Activated naive CD4-positive, alpha-beta T cell treated with anti-CD3 and anti-CD28 coated beads, Interleukin-2, amount 50 U/mL, for 16 hours (primary cell): ENCODE measurements around the gene GPR137B.

Experiments used
- DNase-seq: peaks from one replicate; pipeline ENCODE4 v3.0.0-alpha.2; 2020

The GPR137B gene

GRCh38 chr1:236114076-236114747 lies 28.1 kb upstream of the GPR137B start:
- DNase-seq = no peak

GRCh38 chr1:236117710-236118109 lies 24.6 kb upstream of the GPR137B start:
- no peak for DNase-seq

- DNase-seq = no peak
Observed at GRCh38 chr1:236119943-236120484, 22.3 kb upstream of the GPR137B start.

- no peak for DNase-seq
Observed at GRCh38 chr1:236120721-236121153, 21.6 kb upstream of the GPR137B start.

- DNase-seq = no peak
Observed at GRCh38 chr1:236122176-236122575, 20.2 kb upstream of the GPR137B start.

- no peak for DNase-seq
Observed at GRCh38 chr1:236123563-236123962, 18.8 kb upstream of the GPR137B start.

GRCh38 chr1:236124965-236125364 lies 17.4 kb upstream of the GPR137B start:
- no peak for DNase-seq

GRCh38 chr1:236127045-236127444 lies 15.3 kb upstream of the GPR137B start:
- DNase-seq = no peak

GRCh38 chr1:236128646-236129178 lies 13.6 kb upstream of the GPR137B start:
- no peak for DNase-seq

- no peak for DNase-seq
Observed at GRCh38 chr1:236129306-236129705, 13.0 kb upstream of the GPR137B start.

- DNase-seq = no peak
Observed at GRCh38 chr1:236130372-236130771, 12.0 kb upstream of the GPR137B start.

GRCh38 chr1:236131916-236132315 lies 10.4 kb upstream of the GPR137B start:
- DNase-seq = no peak

- no peak for DNase-seq
Observed at GRCh38 chr1:236132420-236133046, 9.8 kb upstream of the GPR137B start.

GRCh38 chr1:236133339-236133738 lies 9.0 kb upstream of the GPR137B start:
- no peak for DNase-seq

- no peak for DNase-seq
Observed at GRCh38 chr1:236133802-236134201, 8.5 kb upstream of the GPR137B start.

GRCh38 chr1:236137285-236137852 lies 5.0 kb upstream of the GPR137B start:
- DNase-seq = no peak

- DNase-seq = no peak
Observed at GRCh38 chr1:236139495-236139894, 2.8 kb upstream of the GPR137B start.

GRCh38 chr1:236140705-236141446 lies 1.5 kb upstream of the GPR137B start:
- no peak for DNase-seq

- DNase-seq = peak; percentile 20
Observed at GRCh38 chr1:236141447-236142252, 689 bp upstream of the GPR137B start.

GRCh38 chr1:236143104-236143948 lies 987 bp downstream of the GPR137B start:
- DNase-seq = peak; percentile 34

- no peak for DNase-seq
Observed at GRCh38 chr1:236144033-236144432, 1.7 kb downstream of the GPR137B start.
